GM21381 (cell line): ENCODE data around the gene STX4.

Experiments
- ATAC-seq: cut with Tn5 transposase; IDR thresholded peaks from one replicate; pipeline ENCODE4 v1.9.1; 2021; ENCODE audit warnings: mild to moderate bottlenecking, moderate library complexity; ENCODE audit not compliant: unreplicated experiment

STX4 gene

DNA sequence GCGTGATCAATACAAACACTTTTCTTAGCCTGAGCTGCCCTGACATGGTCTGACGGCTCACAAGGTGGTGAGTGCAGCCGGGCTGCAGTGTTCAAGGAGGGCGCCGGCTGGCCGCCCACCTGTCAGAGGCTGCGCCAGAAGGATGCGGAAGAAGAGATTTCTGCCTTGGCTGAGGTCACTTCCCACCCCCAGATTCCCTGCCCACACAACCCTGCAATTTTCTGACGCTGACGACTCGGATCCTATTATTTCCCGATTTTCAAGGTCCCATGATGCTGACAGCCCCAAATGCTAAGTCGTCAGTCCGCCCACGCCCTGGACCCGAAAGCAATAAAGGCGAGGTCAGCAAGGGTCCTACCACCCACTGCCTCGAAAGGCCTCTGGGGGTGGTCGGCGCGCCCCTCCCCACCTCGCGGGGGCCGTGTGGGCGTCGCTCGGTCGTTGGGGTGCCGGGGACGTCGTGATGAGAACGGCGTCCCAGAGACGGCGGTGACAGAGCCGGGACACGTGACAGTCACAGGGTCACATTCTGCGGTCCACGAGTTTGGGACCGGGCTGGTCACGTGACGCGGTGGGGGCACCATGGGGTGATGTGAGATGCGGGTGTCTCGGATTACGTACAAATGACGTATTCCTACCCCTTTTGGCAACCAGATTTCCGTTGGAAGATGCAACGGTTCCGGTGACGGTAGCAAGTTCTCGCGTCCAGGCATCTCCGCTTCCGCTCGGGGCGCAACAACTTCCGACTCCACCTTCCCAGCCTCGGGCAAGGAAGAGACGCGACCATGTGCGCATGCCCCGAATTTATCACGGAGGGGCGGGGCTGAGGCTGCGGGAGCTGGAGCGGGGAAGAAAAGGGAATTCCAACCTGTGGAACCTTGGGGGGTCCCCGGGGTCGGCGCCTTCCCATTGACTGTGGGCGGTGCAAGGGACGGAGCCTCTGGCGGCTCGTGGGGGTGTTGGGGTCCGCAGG lies at the start of gene STX4:
STX4 (plus strand) TSS at position 823 of the 973 bp plus-strand sequence. CDS start 248 bp downstream, outside the sequence.
- peak; percentile 79 for ATAC-seq

- no peak for ATAC-seq
These were observed 49.3 kb upstream of the STX4 start for GRCh38 chr16:30983898-30984610.

GRCh38 chr16:30984669-30985400 lies 48.5 kb upstream of the STX4 start, which contains the start of gene HSD3B7:
Gene HSD3B7, plus strand, starts transcription at chr16:30985207. Its CDS starts 452 bp downstream, at chr16:30985659.
- ATAC-seq: no peak

DNA sequence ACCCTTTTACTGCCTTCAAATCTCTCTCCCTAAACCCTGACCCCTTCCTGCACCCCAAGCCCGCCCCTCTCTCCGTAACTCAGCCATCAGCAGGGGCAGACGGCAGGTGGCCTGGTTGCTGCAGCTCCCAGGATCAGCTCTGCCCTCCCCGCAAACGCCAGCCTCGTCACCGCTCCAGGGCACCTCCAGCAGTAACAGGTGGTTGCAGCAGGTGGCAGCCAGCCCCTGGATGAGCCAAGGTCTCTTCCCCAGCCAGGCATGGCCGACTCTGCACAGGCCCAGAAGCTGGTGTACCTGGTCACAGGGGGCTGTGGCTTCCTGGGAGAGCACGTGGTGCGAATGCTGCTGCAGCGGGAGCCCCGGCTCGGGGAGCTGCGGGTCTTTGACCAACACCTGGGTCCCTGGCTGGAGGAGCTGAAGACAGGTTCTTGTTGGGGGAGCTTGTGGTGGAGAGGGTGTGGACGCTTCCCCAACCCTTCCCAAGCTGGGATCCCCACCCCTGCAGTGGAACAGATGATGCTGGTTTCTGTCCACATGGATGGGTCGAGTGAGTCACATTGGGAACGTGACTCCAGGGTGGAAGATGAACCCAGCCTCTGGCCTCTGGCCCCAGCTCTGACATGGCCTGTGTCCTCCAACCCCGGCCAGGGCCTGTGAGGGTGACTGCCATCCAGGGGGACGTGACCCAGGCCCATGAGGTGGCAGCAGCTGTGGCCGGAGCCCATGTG lies 47.8 kb upstream of the STX4 start:
- no peak for ATAC-seq

DNA sequence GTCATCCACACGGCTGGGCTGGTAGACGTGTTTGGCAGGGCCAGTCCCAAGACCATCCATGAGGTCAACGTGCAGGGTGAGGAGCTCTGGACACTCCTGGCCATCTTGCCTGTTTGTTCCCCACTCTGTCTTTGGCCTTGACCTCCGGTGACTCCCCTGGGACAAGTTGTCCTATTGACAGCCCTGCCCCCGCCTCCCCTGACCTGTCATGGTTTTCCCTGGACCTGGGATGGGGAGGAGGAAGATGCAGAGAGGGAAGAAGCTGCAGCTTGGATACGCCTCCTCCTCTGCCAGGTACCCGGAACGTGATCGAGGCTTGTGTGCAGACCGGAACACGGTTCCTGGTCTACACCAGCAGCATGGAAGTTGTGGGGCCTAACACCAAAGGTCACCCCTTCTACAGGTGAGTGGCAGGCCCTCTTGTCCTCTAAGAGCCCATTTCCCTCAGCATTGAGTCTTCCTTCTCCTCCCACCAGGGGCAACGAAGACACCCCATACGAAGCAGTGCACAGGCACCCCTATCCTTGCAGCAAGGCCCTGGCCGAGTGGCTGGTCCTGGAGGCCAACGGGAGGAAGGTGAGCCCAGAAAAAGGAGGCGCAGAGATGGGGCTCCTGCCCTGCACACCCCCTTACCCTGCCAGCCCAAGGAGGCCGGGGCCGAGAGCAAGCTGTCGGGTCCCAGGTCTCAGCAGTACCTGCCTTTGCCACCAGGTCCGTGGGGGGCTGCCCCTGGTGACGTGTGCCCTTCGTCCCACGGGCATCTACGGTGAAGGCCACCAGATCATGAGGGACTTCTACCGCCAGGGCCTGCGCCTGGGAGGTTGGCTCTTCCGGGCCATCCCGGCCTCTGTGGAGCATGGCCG lies 47.0 kb upstream of the STX4 start:
- ATAC-seq: no peak

GRCh38 chr16:30987581-30988190 lies 45.7 kb upstream of the STX4 start:
- ATAC-seq: no peak

GRCh38 chr16:30989469-30990047 lies 43.8 kb upstream of the STX4 start:
- no peak for ATAC-seq

GRCh38 chr16:30990105-30990504 lies 43.3 kb upstream of the STX4 start:
- ATAC-seq: no peak

DNA sequence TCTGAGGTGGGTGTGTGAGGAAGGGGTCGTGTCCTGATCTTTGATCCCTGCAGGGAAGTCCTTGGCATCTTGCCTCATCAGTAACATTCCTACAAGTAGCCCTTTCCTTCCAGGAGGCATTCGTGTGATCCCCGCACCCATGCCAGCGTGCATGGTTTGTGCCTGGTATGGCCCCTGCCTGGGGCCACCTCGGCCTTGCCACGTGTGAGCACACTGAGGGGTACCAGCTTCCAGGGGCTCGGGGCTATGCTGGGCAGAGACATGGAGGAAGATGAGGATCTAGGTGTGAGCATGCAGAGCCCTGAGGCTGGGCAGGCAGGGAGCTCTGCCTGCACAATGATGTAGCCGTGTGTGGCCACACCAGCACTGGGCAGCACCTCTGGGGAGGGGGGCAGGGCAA lies 42.3 kb upstream of the STX4 start:
- no peak for ATAC-seq

DNA sequence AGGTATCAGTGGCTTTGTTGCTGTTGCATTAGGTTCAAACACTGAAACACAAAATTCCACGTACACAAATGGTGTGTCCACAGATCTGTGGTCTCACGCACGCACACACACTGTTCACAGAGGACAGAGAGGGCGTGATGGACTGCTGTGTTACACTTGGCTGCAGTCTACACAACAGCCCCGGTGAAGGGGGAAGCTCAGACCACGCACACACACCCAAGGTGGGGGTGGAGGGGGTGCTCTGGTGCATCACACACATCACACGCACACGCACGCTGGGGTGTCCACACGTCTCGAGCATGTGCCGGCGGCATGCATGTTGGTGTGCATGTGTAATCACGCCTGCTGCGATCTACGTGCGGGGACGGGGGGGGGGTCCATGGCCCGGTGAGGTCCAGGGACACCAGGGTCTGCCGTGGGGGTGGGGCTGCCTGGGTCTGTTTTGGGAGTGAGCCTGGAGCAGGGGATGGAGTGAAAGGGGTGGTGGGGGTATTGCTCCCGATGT lies 41.0 kb upstream of the STX4 start:
- ATAC-seq: no peak

- ATAC-seq: no peak
These were observed 40.2 kb upstream of the STX4 start for GRCh38 chr16:30992931-30993816.

DNA sequence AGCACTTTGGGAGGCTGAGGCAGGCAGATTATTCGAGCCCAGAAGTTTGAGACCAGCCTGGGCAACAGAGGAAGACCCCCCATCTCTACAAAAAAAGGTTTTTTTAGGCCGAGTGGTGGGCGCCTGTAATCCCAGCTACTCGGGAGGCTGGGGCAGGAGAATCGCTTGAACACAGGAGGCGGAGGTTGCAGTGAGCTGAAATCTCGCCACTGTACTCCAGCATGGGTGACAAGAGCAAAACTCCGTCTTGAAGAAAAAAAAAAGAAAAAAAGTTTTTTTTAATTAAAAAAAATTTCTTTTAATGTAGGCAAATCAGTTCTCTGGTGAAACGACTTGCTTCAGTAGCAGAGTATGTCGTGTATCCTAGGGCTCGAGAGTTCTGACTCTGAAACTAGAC lies 37.4 kb upstream of the STX4 start:
- ATAC-seq: no peak

DNA sequence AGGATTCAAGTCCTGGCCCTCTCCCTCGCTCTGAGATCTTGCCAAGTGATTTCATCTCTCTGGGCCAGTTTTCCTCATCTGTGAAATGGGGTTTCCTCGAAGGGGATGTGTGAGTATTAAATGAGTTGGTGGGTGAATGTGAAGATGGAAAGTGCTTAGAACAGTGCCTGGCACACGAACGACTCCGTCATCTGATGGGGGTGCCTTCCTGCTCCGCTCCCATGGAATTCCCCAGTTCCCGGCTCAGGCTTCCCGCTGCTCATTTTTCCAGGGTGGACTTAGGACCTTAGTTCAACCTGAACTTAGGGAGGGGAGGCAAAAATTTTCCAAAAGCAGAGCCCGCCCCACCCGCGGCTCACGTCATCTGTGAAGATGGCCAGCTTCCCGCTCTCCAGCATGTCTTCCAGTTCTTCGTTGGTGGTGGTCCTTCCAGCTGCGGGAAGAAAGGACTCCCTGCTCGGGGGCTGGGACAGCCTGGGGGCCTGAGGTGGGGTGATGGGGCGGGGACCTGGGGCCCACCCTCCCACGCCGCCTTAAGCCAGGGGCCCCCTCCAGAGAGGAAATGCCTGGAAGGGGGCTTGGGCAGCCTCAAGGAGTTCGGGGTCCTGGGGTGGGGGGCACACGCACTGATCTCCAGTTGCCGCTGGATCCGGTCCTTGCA lies 36.9 kb upstream of the STX4 start:
- no peak for ATAC-seq

- ATAC-seq: peak; percentile 82
These were observed 36.2 kb upstream of the STX4 start for GRCh38 chr16:30996985-30997724.

GRCh38 chr16:30997725-30998711 lies 35.3 kb upstream of the STX4 start:
- ATAC-seq: no peak
